Progenitor cell of endocrine pancreas (in vitro differentiated cells): ENCODE measurements around the gene SLC13A5. TPM values are rescaled to one million over a fixed set of nuclear protein-coding genes. Genes with fewer than 3 reads are reported as not detected.
A peak's percentile ranks its signal among the peaks of the same experiment; 100 is the strongest.

ENCODE experiments used
- DNase-seq: peaks from one replicate; pipeline ENCODE4 v3.0.0; 2021; ENCODE audit warnings: low spot score; ENCODE audit not compliant: unreplicated experiment
- H3K27ac Mint-ChIP-seq: 2 replicates; pipeline ENCODE4 v1.8.0; 2021; ENCODE audit warnings: mild to moderate bottlenecking, moderate library complexity, mixed read lengths
- H3K27me3 Mint-ChIP-seq: 2 replicates; pipeline ENCODE4 v1.8.0; 2021; ENCODE audit warnings: mixed read lengths
- H3K36me3 Mint-ChIP-seq: 2 replicates; pipeline ENCODE4 v1.8.0; 2022; ENCODE audit warnings: mixed read lengths; ENCODE audit not compliant: insufficient read depth
- H3K4me1 Mint-ChIP-seq: 2 replicates; pipeline ENCODE4 v1.8.0; 2021; ENCODE audit warnings: low read depth, mixed read lengths
- H3K4me3 Mint-ChIP-seq: 2 replicates; pipeline ENCODE4 v1.8.0; 2021; ENCODE audit warnings: low read depth, mild to moderate bottlenecking, moderate library complexity, mixed read lengths
- H3K9me3 Mint-ChIP-seq: 2 replicates; pipeline ENCODE4 v1.8.0; 2021; ENCODE audit warnings: low read depth, mixed read lengths
- CTCF ChIP-seq: fragments of 200-600 bp; sonication (generic); IDR thresholded peaks from one replicate; pipeline ENCODE4 v1.5.0; 2021; ENCODE audit warnings: antibody characterized with exemption, mild to moderate bottlenecking; ENCODE audit not compliant: unreplicated experiment
- total RNA-seq: library from RNA; stranded (reverse); gene quantifications from 2 replicates; pipeline ENCODE4 v1.2.1, GENCODE V29; 2021

The SLC13A5 gene
- total RNA-seq, 1 donor from 2014 or later = 0.93 TPM

- Mint-ChIP-seq H3K36me3 (no peaks in the 10 kb centered on the region), H3K9me3 (peaks cover 19% of the 10 kb centered on the region), H3K27ac (no peak overlapping the region), H3K27me3 (peaks cover 45% of the 10 kb centered on the region), H3K4me3 (peak overlapping the region; percentile 78), H3K4me1 (peaks cover 8% of the 10 kb centered on the region)
- TF ChIP-seq CTCF = no peak
- DNase-seq = no peak
Observed at GRCh38 chr17:6714315-6714874, 1.2 kb upstream of the SLC13A5 start.

DNA sequence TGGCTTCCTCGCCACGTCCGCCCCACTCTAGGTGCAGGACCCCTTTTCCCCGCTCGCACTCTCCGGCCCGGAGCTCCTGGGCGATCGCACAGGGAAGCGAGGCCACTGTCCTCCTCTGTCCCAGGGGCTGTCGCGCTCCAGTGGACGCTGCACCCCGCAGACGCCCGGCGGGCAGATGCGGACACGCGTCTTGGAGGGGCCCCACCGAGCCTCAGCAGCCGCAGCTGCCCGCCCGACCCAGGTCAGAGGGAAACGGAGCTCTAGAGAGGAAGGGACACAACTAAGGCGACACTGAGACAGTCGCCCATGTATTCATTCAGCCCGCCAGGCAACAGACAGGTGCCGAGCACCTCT lies 726 bp upstream of the SLC13A5 start:
- H3K4me3 Mint-ChIP-seq = peak overlapping the region; percentile 78
- H3K27me3 Mint-ChIP-seq = peaks cover 47% of the 10 kb centered on the region
- no peaks in the 10 kb centered on the region for H3K36me3 Mint-ChIP-seq
- H3K4me1 Mint-ChIP-seq = peaks cover 8% of the 10 kb centered on the region
- no peak for TF ChIP-seq CTCF
- no peak for DNase-seq
- H3K9me3 Mint-ChIP-seq = peaks cover 19% of the 10 kb centered on the region
- peak overlapping the region; percentile 84 for H3K27ac Mint-ChIP-seq

GRCh38 chr17:6712854-6713129 lies 377 bp downstream of the SLC13A5 start:
- no peak for TF ChIP-seq CTCF
- Mint-ChIP-seq H3K4me3 (peak overlapping the region; percentile 73), H3K36me3 (no peaks in the 10 kb centered on the region), H3K9me3 (peaks cover 15% of the 10 kb centered on the region), H3K4me1 (peaks cover 8% of the 10 kb centered on the region), H3K27ac (peak overlapping the region; percentile 49), H3K27me3 (peaks cover 54% of the 10 kb centered on the region)
- no peak for DNase-seq

DNA sequence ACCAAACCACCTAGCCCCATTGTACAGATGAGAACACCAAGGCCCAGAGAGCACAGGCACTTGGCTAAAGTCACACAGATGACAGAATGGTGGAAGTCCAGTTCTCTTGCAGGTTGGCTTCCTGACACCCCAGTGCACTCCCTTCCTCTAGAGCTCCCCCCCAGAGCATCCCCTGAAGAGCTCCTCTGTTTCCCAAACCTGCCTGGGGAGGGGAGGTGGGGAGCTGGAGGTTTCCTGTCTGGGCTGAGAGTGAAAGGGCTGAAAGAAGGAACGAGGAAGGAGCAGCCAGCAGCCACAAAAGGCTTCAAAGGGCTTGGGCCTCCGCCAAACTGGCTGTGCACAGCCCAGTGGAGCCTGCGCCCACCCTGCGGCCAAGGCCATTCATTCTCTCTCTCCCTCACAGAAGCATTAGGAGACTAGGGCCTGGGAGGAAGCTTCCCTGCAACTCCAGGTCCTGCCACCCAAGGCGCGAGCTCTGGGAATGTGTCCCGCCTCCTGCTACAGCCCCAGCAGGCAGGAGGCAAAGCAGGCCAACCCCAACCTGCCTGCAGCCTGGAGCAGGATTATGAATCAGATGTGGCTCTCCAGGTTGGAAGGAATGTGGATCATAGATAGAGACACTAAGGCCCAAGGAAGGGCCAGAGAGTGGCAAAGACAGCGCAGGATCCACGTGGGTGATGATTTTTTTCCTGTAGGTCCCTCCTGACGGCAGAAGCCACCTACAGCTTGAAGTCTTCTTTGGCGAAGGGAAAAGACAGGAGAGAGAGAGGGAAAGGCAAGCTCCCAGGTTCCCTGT lies 913 bp downstream of the SLC13A5 start:
- H3K4me3 Mint-ChIP-seq = peak overlapping the region; percentile 73
- no peak for DNase-seq
- H3K27ac Mint-ChIP-seq = peak overlapping the region; percentile 49
- H3K4me1 Mint-ChIP-seq = peaks cover 8% of the 10 kb centered on the region
- no peaks in the 10 kb centered on the region for H3K36me3 Mint-ChIP-seq
- H3K27me3 Mint-ChIP-seq = peaks cover 58% of the 10 kb centered on the region
- H3K9me3 Mint-ChIP-seq = peaks cover 11% of the 10 kb centered on the region
- TF ChIP-seq CTCF = no peak

- H3K4me3 Mint-ChIP-seq = no peak overlapping the region
- TF ChIP-seq CTCF = no peak
- H3K27me3 Mint-ChIP-seq = peaks cover 64% of the 10 kb centered on the region
- H3K27ac Mint-ChIP-seq = no peak overlapping the region
- peaks cover 8% of the 10 kb centered on the region for H3K4me1 Mint-ChIP-seq
- H3K9me3 Mint-ChIP-seq = peaks cover 8% of the 10 kb centered on the region
- H3K36me3 Mint-ChIP-seq = no peaks in the 10 kb centered on the region
- no peak for DNase-seq
Observed at GRCh38 chr17:6711681-6712057, 1.5 kb downstream of the SLC13A5 start.
